ENCODE data around the gene ASPSCR1.

- no peak for TF ChIP-seq CTCF (conservative IDR thresholded peaks at IDR 0.05)
- TF ChIP-seq EZH2 (IDR thresholded peaks at IDR 0.05; ENCODE audit: low read depth): no peak
Measured at GRCh38 chr17:82065638-82066303, 88.3 kb downstream of the ASPSCR1 start, which contains the start of gene DUS1L.
